Tibial nerve (tissue), 4 donors: ENCODE results near the gene LRRC57. TPM values are rescaled to one million over a fixed set of nuclear protein-coding genes. Genes with fewer than 3 reads are reported as not detected.

Source experiments
- DNase-seq, 2 donors: peaks; one replicate each; pipeline ENCODE4 v3.0.0-alpha.2; 2019; ENCODE audit warnings: low spot score in 2 of 2
- H3K27ac ChIP-seq, 4 donors: fragments of 200-600 bp; sonication (generic) in 3 of 4; one replicate each; pipeline ENCODE4 v1.5.1; 2017 to 2019; ENCODE audit warnings: mild to moderate bottlenecking in 1 of 4
- H3K27me3 ChIP-seq, 2 donors: fragments of 200-600 bp; sonication (generic) in 1 of 2; one replicate each; pipeline versions ENCODE4 v1.5.1 to v1.6.0; 2017 to 2019
- H3K36me3 ChIP-seq, 3 donors: fragments of 200-600 bp; sonication (generic); one replicate each; pipeline ENCODE4 v1.5.1; 2018 to 2019
- H3K4me1 ChIP-seq, 4 donors: fragments of 200-600 bp; sonication (generic) in 3 of 4; one replicate each; pipeline ENCODE4 v1.5.1; 2017 to 2019
- H3K4me3 ChIP-seq, 4 donors: fragments of 200-600 bp; sonication (generic) in 3 of 4; one replicate each; pipeline ENCODE4 v1.5.1; 2017 to 2019; ENCODE audit warnings: mild to moderate bottlenecking in 1 of 4, moderate library complexity in 1 of 4
- H3K9me3 ChIP-seq, 4 donors: fragments of 200-600 bp; sonication (generic) in 3 of 4; one replicate each; pipeline ENCODE4 v1.5.1; 2017 to 2019
- CTCF ChIP-seq, 5 experiments: fragments of 200-600 bp in 3 of 5; fragments of 450-650 bp in 2 of 5; sonication (generic) in 3 of 5; IDR thresholded peaks; one replicate each; pipeline ENCODE4 v1.5.1; 2016 to 2019; ENCODE audit warnings: antibody characterized with exemption in 5 of 5, mild to moderate bottlenecking in 3 of 5, moderate library complexity in 2 of 5
- EP300 ChIP-seq, 2 donors: sonication (generic); formaldehyde crosslinking; IDR thresholded peaks; one replicate each; pipeline ENCODE4 v1.6.1; 2017; ENCODE audit warnings: antibody characterized with exemption in 2 of 2, mild to moderate bottlenecking in 1 of 2
- POLR2A ChIP-seq, 2 donors: fragments of 450-650 bp; IDR thresholded peaks; one replicate each; pipeline ENCODE4 v1.6.1; 2017; ENCODE audit warnings: antibody characterized with exemption in 2 of 2, mild to moderate bottlenecking in 2 of 2, moderate library complexity in 2 of 2
- WGBS, 2 donors: methylation state at CpG; one replicate each; pipeline ENCODE4 v1.1.5; 2018; 5-methylcytosine and 5-hydroxymethylcytosine counted together
- total RNA-seq, 4 donors: library from RNA; depleted of rRNA; stranded (reverse); fragments of >200 nt; gene quantifications; one replicate each; pipeline ENCODE4 v1.1.0, GENCODE V29; 2016

The LRRC57 gene
- total RNA-seq, 4 donors from 2014 or later: 16.1 to 29.5 (median 21.6) TPM

DNA sequence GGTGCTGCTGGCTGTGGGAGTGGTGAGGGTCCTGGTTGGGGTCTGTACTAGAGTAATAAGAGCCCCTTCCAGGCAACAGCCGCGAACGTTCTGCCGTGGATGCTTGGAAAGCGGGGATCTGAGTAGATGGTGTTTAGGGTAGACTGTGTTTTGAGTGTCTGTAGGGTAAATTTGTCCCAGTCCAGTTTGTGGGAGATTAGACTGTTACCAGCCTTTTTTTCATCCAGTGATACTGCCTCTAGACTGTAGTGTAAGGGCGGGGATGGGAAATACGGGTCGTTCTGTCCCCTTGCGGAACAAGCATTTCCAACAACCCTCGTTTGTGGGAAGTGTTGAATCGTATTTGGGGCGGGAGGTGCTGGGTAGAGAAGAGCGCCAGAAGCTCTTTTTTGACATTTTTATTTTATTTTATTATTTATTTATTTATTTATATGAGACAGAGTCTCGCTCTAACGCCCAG lies 469 bp upstream of the LRRC57 start:
- Histone ChIP-seq H3K27ac (peak overlapping the region; percentile 80 to 98 (median 95)), H3K4me3 (peak overlapping the region; percentile 75 to 96 (median 88)), H3K27me3 (no peaks in the 10 kb centered on the region), H3K9me3 (no peaks in the 10 kb centered on the region), H3K36me3 (peaks cover 0 to 19% (median 0%) of the 10 kb centered on the region in 3 donors), H3K4me1 (peaks cover 0 to 38% (median 22%) of the 10 kb centered on the region in 4 donors)
- 0% methylated on average over 15 of the region's 15 CpGs for WGBS, 2 donors
- TF ChIP-seq EP300 (IDR thresholded peaks at IDR 0.05) (no peak), CTCF (IDR thresholded peaks at IDR 0.05) (no peak), POLR2A (IDR thresholded peaks at IDR 0.05) (no peak)
- DNase-seq: peak in 1 of 2 donors; percentile 51

GRCh38 chr15:42547918-42548248 lies 710 bp downstream of the LRRC57 start:
- 1 to 3% methylated on average over 9 of the region's 9 CpGs for WGBS, 2 donors

DNA sequence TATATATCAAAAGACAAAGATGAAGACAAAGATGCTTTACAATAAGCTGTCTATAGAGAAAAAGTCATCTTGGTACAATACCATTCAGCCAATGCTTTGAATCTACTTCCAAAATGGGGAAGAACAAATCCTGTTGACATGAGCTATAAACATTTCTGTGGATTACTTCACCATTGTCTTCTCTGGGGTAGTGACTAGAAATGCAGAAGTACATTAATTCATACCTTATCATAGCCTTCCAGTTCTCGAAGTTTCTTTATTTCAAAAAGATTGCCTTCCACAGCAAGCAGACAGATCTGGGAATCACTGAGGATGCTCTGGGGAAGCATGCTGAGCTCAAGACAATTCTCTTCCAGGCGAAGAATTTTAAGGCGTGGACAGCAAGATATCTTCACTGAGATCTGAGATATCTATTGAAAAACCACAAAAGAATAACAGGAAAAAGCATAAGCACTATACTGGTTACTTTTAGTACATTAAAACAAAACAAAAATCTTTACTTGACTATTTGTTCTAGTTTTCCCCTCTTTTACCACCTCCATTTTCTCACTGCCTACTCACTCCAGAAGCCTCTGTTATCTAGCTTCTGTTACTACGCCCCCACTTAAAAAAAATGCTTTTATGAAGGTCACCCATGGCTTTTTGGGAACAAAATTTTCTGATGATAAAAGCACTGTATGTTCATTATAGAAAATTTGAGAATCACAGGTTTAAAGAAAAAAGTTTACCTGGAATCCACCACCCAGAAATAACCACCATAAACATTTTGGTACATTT lies 3.6 kb downstream of the LRRC57 start:
- Histone ChIP-seq H3K4me1 (peaks cover 0 to 35% (median 19%) of the 10 kb centered on the region in 4 donors), H3K9me3 (no peaks in the 10 kb centered on the region), H3K27ac (peak overlapping the region in 1 of 4 donors; percentile 1), H3K4me3 (no peak overlapping the region), H3K27me3 (no peaks in the 10 kb centered on the region), H3K36me3 (peaks cover 0 to 59% (median 6%) of the 10 kb centered on the region in 3 donors)
- DNase-seq: no peak
- 80% methylated on average over 4 of the region's 4 CpGs for WGBS, 2 donors
- peak in 1 of 2 donors; percentile 16 for TF ChIP-seq EP300 (IDR thresholded peaks at IDR 0.05)
- TF ChIP-seq CTCF (IDR thresholded peaks at IDR 0.05): no peak

More at GRCh38 chr15:42547918-42548248, 710 bp downstream of the LRRC57 start:
- peak overlapping the region; percentile 80 to 98 (median 95) for H3K27ac ChIP-seq
- TF ChIP-seq CTCF (IDR thresholded peaks at IDR 0.05) (no peak), POLR2A (IDR thresholded peaks at IDR 0.05) (no peak), EP300 (IDR thresholded peaks at IDR 0.05) (no peak)
- DNase-seq: no peak
- H3K4me1 ChIP-seq: peaks cover 0 to 38% (median 22%) of the 10 kb centered on the region in 4 donors
- H3K4me3 ChIP-seq: peak overlapping the region; percentile 75 to 96 (median 88)
- no peaks in the 10 kb centered on the region for H3K27me3 ChIP-seq
- peaks cover 0 to 31% (median 6%) of the 10 kb centered on the region in 3 donors for H3K36me3 ChIP-seq
- H3K9me3 ChIP-seq: no peaks in the 10 kb centered on the region

DNA sequence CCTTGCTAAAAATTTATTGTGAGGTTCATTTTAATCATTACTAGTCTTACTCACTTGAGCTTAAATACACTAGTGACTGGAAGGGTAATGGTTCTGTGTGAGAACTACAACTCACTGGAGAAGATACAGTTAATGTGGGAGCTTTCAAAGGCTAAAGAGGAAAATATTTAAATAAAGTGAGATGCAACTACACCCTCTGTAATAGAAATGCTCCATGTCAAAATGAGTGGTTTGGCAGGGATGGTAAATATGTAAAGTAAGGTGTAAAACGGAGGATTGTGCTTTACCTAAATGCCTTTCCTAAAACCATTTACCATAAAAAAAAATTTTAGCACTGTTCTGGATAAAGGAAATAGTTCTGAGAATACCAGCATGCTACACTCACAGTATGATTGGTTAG lies 15.3 kb downstream of the LRRC57 start:
- peaks cover 2 to 95% (median 9%) of the 10 kb centered on the region in 3 donors for H3K36me3 ChIP-seq
- H3K27me3 ChIP-seq: no peaks in the 10 kb centered on the region
- no peak overlapping the region for H3K4me3 ChIP-seq
- no peaks in the 10 kb centered on the region for H3K4me1 ChIP-seq
- WGBS, 2 donors: 84 to 95% methylated on average over 1 of the region's 1 CpG
- TF ChIP-seq EP300 (IDR thresholded peaks at IDR 0.05) (no peak), CTCF (IDR thresholded peaks at IDR 0.05) (no peak), POLR2A (IDR thresholded peaks at IDR 0.05) (no peak)
- no peak for DNase-seq
- no peaks in the 10 kb centered on the region for H3K9me3 ChIP-seq
- H3K27ac ChIP-seq: no peak overlapping the region

- no peaks in the 10 kb centered on the region for H3K9me3 ChIP-seq
- 77 to 85% methylated on average over 3 of the region's 3 CpGs for WGBS, 2 donors
- no peak overlapping the region for H3K27ac ChIP-seq
- no peaks in the 10 kb centered on the region for H3K4me1 ChIP-seq
- H3K4me3 ChIP-seq: no peak overlapping the region
- H3K27me3 ChIP-seq: no peaks in the 10 kb centered on the region
- H3K36me3 ChIP-seq: peaks cover 0 to 90% (median 9%) of the 10 kb centered on the region in 3 donors
- TF ChIP-seq CTCF (IDR thresholded peaks at IDR 0.05) (no peak), EP300 (IDR thresholded peaks at IDR 0.05) (no peak), POLR2A (IDR thresholded peaks at IDR 0.05) (no peak)
- DNase-seq: no peak
Observed at GRCh38 chr15:42528970-42529369, 19.6 kb downstream of the LRRC57 start.
